Pancreas (tissue), 10 donors: Measurements from ENCODE around the gene PDK1. TPM values are rescaled to one million over a fixed set of nuclear protein-coding genes. Genes with fewer than 3 reads are reported as not detected.

Source experiments
- ATAC-seq, 4 donors: fragments of 200-7000 bp; cut with Tn5 transposase; one replicate each; pipeline versions ENCODE4 v1.8.0 to v1.9.1; 2020; ENCODE audit warnings: mild to moderate bottlenecking in 4 of 4, moderate library complexity in 4 of 4
- DNase-seq, 6 donors: peaks; one replicate each; pipeline ENCODE4 v3.0.0-alpha.2; 2020
- FAIRE-seq: peaks from 2 replicates; lab custom pipeline; 2012; peaks lifted over from hg19 to GRCh38; lab: Jason Lieb, UNC
- H3K27ac ChIP-seq, 4 donors: fragments of 200-600 bp; sonication (generic); 1 replicate in 3 of 4; 2 replicates in 1 of 4; pipeline versions ENCODE4 v1.5.0 to v1.8.0; 2020
- H3K27me3 ChIP-seq, 4 donors: fragments of 200-600 bp; one replicate each; pipeline ENCODE4 v1.8.0; 2021
- H3K36me3 ChIP-seq, 3 donors: fragments of 200-600 bp; sonication (generic) in 1 of 3; one replicate each; pipeline versions ENCODE4 v1.5.0 to v1.8.0; 2020 to 2021
- H3K4me1 ChIP-seq, 3 donors: fragments of 200-600 bp; one replicate each; pipeline ENCODE4 v1.8.0; 2021
- H3K4me3 ChIP-seq, 4 donors: fragments of 200-600 bp; sonication (generic) in 2 of 4; one replicate each; pipeline versions ENCODE4 v1.5.0 to v1.8.0; 2020 to 2021
- H3K9me3 ChIP-seq, 4 donors: fragments of 200-600 bp; one replicate each; pipeline ENCODE4 v1.8.0; 2021
- WGBS, 2 donors: extraction: QIAGEN DNeasy Blood & Tissue Kit; methylation state at CpG; one replicate each; pipeline ENCODE4 v1.1.7; 2013; 5-methylcytosine and 5-hydroxymethylcytosine counted together
- intact Hi-C, 3 donors: fragments of 100-400 bp; cut with DNase I; formaldehyde crosslinking; loops; one replicate each; pipeline versions ENCODE4 v1.11.1 to v1.14.2; 2022
- polyA plus RNA-seq, 2 donors: library from polyadenylated mRNA; stranded (reverse); fragments of 200-250 nt; gene quantifications; one replicate each; pipeline ENCODE4 v1.2.3, GENCODE V29; 2013
- total RNA-seq, 6 donors: library from RNA; stranded (reverse); fragmentation: NEBNext Ultra II Directional in 4 of 6; extraction: Animal tissue kit (Norgen Biotek cat#: 25700) in 4 of 6; gene quantifications; one replicate each; pipeline versions ENCODE4 v1.2.1 to v1.2.4, GENCODE V29; 2021 to 2023
- TF ChIP-seq, protein P1 (sequence below), 4 donors: fragments of 200-600 bp; sonication (generic) in 3 of 4; IDR thresholded peaks; one replicate each; pipeline versions ENCODE4 v1.5.0 to v1.8.0; 2021; ENCODE audit warnings: antibody characterized with exemption in 4 of 4
- donor health status: healthy with polysubstance abuse.
- donor health status: DM: no; HTN: no; CAD: no; lungs with moderate emphysema.
- donor health status: DM: no; HTN: no; CAD: no.
- donor health status: control.
- donor health status: control.
- donor health status: Bipolar disorder and iron deficiency.
- donor health status: DM: yes; HTN: yes; CAD: no.
- donor health status: DM: no; HTN: no; CAD: no.
- donor health status: DM: no; HTN: no; CAD: no.
- donor health status: DM: yes; HTN: yes; CAD: no.

Gene PDK1
- total and polyA plus RNA-seq, 8 donors: 1.2 to 12.4 (median 6.7) TPM

DNA sequence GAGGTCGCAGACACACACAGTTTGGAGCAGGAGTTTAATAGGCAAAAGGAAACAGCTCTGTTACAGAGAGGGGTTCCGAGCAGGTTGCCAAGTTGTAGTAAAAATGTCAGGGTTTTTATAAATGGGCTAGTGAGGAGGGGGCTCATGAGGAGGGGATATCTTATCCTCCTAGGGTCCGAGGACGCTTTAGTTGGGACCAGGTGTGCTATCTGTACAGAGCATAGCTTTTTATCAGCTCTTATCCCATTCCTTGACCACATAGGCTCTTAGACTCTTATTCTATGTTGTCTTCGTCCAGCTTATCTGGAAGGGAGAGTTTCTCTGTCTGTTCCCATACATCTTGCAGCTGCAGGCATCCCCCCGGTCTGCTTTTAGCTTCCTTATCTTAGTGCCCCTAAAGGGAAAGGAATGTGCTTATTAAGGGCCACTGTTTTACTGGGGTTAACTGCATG, 44.7 kb downstream of the PDK1 start:
- Histone ChIP-seq H3K27me3 (no peaks in the 10 kb centered on the region), H3K9me3 (no peaks in the 10 kb centered on the region), H3K27ac (no peak overlapping the region), H3K36me3 (peaks cover 0 to 21% (median 0%) of the 10 kb centered on the region in 3 donors), H3K4me3 (no peak overlapping the region), H3K4me1 (no peaks in the 10 kb centered on the region)
- WGBS, 2 donors: 83 to 87% methylated on average over 6 of the region's 6 CpGs
- ATAC-seq (no peak), DNase-seq (no peak), FAIRE-seq (no peak)
- intact Hi-C loops: no loop called here
- TF ChIP-seq, protein P1, sequence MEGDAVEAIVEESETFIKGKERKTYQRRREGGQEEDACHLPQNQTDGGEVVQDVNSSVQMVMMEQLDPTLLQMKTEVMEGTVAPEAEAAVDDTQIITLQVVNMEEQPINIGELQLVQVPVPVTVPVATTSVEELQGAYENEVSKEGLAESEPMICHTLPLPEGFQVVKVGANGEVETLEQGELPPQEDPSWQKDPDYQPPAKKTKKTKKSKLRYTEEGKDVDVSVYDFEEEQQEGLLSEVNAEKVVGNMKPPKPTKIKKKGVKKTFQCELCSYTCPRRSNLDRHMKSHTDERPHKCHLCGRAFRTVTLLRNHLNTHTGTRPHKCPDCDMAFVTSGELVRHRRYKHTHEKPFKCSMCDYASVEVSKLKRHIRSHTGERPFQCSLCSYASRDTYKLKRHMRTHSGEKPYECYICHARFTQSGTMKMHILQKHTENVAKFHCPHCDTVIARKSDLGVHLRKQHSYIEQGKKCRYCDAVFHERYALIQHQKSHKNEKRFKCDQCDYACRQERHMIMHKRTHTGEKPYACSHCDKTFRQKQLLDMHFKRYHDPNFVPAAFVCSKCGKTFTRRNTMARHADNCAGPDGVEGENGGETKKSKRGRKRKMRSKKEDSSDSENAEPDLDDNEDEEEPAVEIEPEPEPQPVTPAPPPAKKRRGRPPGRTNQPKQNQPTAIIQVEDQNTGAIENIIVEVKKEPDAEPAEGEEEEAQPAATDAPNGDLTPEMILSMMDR (IDR thresholded peaks at IDR 0.05): no peak

DNA sequence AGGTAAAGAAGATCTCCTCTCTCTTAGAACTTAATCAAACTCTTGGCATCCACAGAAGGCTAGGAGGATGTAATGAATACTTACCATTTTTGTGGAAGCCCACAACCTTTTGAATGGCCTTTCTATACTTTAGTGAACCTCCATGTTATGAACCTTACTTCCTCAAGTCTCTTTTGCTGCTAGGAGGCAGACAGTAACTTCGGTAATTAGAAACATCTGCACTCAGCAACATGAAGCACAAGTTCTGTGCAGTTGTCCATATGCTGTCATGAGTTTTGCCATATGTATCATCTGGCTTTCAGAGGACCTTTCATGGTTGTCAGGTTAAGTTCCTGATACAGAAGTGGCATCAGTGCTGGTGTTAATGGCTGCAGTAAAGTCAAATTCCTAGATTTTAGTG, 50.4 kb downstream of the PDK1 start:
- TF ChIP-seq, protein P1 (IDR thresholded peaks at IDR 0.05): no peak
- H3K36me3 ChIP-seq: no peaks in the 10 kb centered on the region
- H3K4me3 ChIP-seq: no peak overlapping the region
- intact Hi-C loops: no loop called here
- ATAC-seq: no peak
- DNase-seq: no peak
- H3K27me3 ChIP-seq: no peaks in the 10 kb centered on the region
- H3K27ac ChIP-seq: no peak overlapping the region
- no peaks in the 10 kb centered on the region for H3K9me3 ChIP-seq
- FAIRE-seq: no peak
- H3K4me1 ChIP-seq: no peaks in the 10 kb centered on the region
- WGBS, 2 donors: 83 to 93% methylated on average over 1 of the region's 1 CpG

DNA sequence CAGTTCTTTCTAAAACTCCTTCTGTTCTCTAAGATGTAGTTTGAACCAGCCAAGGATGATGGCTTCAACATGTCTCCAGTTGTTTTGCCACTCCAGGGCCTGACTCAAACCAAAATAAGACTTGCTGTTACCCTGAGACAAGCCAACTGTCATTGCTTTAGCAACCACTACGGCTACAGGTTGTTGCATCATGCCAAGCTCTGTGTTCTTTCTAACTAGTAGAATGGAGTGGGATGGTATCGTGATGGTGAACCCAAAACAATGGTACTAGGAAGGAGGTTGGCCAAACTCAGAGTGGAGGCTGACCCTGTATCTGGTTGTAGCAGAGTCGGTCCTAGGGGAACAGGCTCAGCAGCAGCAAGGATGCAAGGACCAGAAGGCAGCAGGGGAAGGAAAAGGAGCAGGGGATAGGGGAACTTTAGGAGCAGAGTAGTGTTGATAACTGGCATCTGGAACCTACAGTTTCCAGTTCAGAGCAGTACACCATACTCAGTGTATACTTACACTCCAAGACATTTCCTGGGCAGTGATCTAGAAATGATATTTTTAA, 51.6 kb downstream of the PDK1 start:
- no peak for FAIRE-seq
- no peak overlapping the region for H3K27ac ChIP-seq
- TF ChIP-seq, protein P1 (IDR thresholded peaks at IDR 0.05): no peak
- H3K27me3 ChIP-seq: no peaks in the 10 kb centered on the region
- WGBS, 2 donors: 92 to 99% methylated on average over 3 of the region's 3 CpGs
- DNase-seq: no peak
- no peak overlapping the region for H3K4me3 ChIP-seq
- H3K4me1 ChIP-seq: no peaks in the 10 kb centered on the region
- ATAC-seq: no peak
- H3K36me3 ChIP-seq: no peaks in the 10 kb centered on the region
- no peaks in the 10 kb centered on the region for H3K9me3 ChIP-seq
- intact Hi-C loops: no loop called here

DNA sequence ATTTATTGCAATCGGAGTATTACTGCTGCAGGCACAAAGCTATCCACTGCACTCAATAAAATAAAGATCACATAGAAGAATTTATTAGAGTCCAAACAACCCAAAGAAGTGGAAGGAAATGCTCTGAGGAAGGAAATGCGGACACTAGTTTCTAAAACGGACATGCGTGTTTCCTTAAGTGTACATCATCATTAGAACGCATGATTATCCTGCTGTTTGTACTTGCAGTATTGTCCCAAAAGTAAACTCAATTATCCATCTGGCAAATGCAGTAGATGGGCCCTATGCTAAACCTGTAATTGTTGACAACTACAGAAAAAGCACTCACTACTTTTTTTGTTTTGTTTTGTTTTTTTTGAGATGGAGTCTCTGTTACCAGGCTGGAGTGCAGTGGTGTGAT, 53.6 kb downstream of the PDK1 start:
- FAIRE-seq: no peak
- Histone ChIP-seq H3K4me3 (no peak overlapping the region), H3K27ac (no peak overlapping the region), H3K36me3 (no peaks in the 10 kb centered on the region), H3K4me1 (no peaks in the 10 kb centered on the region), H3K27me3 (no peaks in the 10 kb centered on the region), H3K9me3 (no peaks in the 10 kb centered on the region)
- ATAC-seq: no peak
- TF ChIP-seq, protein P1 (IDR thresholded peaks at IDR 0.05): no peak
- no peak for DNase-seq
- intact Hi-C loops: no loop called here
- 88 to 90% methylated on average over 5 of the region's 5 CpGs for WGBS, 2 donors

DNA sequence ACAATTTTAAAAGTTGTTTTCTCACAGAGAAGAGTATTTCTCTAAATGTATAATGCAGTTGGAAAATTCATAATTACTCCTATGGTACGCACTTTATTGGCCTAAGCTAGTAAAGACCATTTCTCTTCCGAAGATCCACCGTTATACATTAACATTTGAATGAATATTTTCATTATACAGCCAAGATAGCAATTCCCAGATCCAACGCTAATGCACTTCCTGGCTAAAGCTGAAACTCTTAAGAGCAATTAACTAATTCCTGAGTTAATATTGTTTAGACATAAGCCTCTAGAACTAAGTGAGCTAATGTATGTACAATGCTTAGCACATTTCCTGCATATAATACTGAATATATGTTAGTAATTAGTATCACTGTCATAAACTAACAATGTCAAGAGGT, 56.2 kb downstream of the PDK1 start:
- H3K27ac ChIP-seq: no peak overlapping the region
- DNase-seq (no peak), ATAC-seq (peak in 1 of 4 donors; percentile 35), FAIRE-seq (no peak)
- no peaks in the 10 kb centered on the region for H3K4me1 ChIP-seq
- intact Hi-C loops: no loop called here
- TF ChIP-seq, protein P1 (IDR thresholded peaks at IDR 0.05): no peak
- H3K27me3 ChIP-seq: no peaks in the 10 kb centered on the region
- H3K36me3 ChIP-seq: no peaks in the 10 kb centered on the region
- no peaks in the 10 kb centered on the region for H3K9me3 ChIP-seq
- whole genome bisulfite sequencing, 2 donors: 89% methylated on average over 4 of the region's 4 CpGs
- no peak overlapping the region for H3K4me3 ChIP-seq
